ENCODE measurements around the gene CAP1. TPM values are rescaled to one million over a fixed set of nuclear protein-coding genes. Genes with fewer than 3 reads are reported as not detected.

The CAP1 gene
- total and polyA plus RNA-seq, 10 donors: 124 to 608 (median 348) TPM

DNA sequence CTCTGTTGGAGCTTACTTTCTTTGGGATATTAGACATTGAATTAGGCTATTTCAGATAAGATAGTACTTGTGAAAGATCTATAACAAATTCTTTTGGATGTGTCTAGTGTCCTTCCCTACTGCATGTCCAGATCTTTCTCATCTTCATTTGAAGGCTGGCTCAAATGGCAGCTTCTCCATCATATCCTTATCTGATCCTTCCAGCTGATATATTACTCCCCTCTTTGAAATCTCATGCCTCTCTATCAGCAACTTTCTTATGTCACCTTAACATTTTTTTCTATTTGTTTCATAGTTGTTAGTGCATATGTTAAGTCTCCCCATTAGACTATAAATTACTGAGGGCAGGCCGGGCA is 17.5 kb downstream of the CAP1 start:
- WGBS, 5 donors: 58 to 70% (median 67%) methylated on average over 1 of the region's 1 CpG
- Histone ChIP-seq H3K9me3 (no peaks in the 10 kb centered on the region), H3K4me1 (peaks cover 86 to 100% (median 100%) of the 10 kb centered on the region in 6 donors), H3K36me3 (peaks cover 0 to 84% (median 26%) of the 10 kb centered on the region in 6 donors), H3K4me3 (peak overlapping the region in 1 of 8 donors; percentile 56), H3K27ac (peak overlapping the region; percentile 49 to 91 (median 89)), H3K27me3 (replicated peaks in 1 of 7) (no peaks in the 10 kb centered on the region)
- intact Hi-C loops (cut with DNase I; ENCODE audit: low total_unique reads): no loop called here
- TF ChIP-seq POLR2A (IDR thresholded peaks at IDR 0.05): no peak
- TF ChIP-seq POLR2AphosphoS5 (IDR thresholded peaks at IDR 0.05): no peak
- TF ChIP-seq, protein P1, sequence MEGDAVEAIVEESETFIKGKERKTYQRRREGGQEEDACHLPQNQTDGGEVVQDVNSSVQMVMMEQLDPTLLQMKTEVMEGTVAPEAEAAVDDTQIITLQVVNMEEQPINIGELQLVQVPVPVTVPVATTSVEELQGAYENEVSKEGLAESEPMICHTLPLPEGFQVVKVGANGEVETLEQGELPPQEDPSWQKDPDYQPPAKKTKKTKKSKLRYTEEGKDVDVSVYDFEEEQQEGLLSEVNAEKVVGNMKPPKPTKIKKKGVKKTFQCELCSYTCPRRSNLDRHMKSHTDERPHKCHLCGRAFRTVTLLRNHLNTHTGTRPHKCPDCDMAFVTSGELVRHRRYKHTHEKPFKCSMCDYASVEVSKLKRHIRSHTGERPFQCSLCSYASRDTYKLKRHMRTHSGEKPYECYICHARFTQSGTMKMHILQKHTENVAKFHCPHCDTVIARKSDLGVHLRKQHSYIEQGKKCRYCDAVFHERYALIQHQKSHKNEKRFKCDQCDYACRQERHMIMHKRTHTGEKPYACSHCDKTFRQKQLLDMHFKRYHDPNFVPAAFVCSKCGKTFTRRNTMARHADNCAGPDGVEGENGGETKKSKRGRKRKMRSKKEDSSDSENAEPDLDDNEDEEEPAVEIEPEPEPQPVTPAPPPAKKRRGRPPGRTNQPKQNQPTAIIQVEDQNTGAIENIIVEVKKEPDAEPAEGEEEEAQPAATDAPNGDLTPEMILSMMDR (IDR thresholded peaks at IDR 0.05 in 8 of 11, conservative IDR thresholded peaks at IDR 0.05 in 3 of 11): no peak
- DNase-seq: no peak

DNA sequence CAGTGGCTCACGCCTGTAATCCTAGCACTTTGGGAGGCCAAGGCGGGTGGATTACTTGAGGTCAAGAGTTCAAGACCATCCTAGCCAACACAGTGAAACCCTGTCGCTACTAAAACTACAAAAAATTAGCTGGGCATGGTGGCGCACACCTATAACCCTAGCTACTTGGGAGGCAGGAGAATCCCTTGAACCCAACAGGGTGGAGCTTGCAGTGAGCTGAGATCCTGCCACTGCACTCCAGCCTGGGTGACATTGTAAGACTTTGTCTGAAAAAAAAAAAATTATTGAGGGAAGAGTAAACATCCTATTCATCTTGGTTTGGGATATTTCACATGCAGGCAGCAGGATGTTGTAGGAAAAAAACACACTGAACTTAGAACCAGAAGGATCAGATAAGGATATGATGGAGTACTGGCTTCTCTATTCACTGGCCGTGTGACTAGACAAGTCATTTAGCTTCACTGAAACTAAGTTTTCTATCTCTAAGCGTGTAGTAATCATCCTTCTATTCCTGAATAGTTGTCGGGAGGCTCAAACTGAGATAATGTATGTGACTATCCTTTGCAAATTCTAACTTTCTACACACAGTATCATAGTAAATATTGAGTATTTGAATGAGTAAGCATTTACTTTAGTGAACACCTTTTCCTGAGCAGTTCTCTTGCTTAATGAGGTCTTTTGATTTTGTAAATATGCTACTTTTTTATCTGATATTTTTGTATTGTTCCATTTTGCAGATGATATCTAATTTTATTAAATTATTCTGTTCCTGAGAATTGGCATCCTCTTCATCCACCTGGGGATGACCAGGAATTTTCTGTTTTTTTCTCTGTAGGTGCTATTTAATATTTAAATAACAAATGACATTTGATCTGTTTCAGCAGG is 18.2 kb downstream of the CAP1 start:
- peak overlapping the region; percentile 49 to 91 (median 89) for H3K27ac ChIP-seq
- WGBS, 5 donors: 50 to 72% (median 69%) methylated on average over 7 of the region's 7 CpGs
- no peak for DNase-seq
- intact Hi-C loops (cut with DNase I; ENCODE audit: low total_unique reads): no loop called here
- H3K9me3 ChIP-seq: no peaks in the 10 kb centered on the region
- TF ChIP-seq POLR2AphosphoS5 (IDR thresholded peaks at IDR 0.05) (no peak), POLR2A (IDR thresholded peaks at IDR 0.05) (no peak)
- H3K36me3 ChIP-seq: peaks cover 0 to 85% (median 33%) of the 10 kb centered on the region in 6 donors
- H3K4me1 ChIP-seq: peaks cover 86 to 100% (median 100%) of the 10 kb centered on the region in 6 donors
- H3K4me3 ChIP-seq: peak overlapping the region in 6 of 8 donors; percentile 6 to 56 (median 12)
- no peaks in the 10 kb centered on the region for H3K27me3 ChIP-seq (replicated peaks in 1 of 7)

DNA sequence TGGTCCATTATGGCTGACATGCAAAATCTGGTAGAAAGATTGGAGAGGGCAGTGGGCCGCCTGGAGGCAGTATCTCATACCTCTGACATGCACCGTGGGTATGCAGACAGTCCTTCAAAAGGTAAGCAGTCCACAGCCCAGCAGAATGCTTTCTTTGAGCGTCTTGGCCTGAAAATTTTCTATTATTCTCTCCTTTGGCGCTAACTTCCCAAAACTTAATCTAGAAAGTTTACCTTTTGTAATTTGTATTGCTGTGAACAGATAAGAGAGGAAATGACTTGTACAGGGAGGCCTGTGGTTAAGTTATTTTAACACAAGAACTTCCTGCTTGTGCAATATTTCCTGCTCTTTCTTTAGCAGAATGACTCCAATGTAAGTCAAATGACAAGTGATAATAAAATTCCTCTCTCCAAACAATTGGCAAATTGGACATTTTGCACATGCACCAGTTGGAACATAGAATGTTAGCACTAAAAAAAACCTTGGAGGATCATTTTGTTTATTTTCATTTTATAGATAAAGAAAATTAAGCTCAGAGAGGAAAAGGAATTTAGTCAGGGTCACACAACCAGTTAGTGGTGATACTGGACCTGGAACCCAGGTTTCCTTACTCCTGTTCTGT is 18.9 kb downstream of the CAP1 start:
- H3K4me3 ChIP-seq: peak overlapping the region in 7 of 8 donors; percentile 6 to 56 (median 11)
- H3K9me3 ChIP-seq: no peaks in the 10 kb centered on the region
- no peaks in the 10 kb centered on the region for H3K27me3 ChIP-seq (replicated peaks in 1 of 7)
- WGBS, 5 donors: 8 to 18% (median 12%) methylated on average over 4 of the region's 4 CpGs
- H3K27ac ChIP-seq: peak overlapping the region; percentile 49 to 91 (median 89)
- H3K36me3 ChIP-seq: peaks cover 0 to 87% (median 40%) of the 10 kb centered on the region in 6 donors
- H3K4me1 ChIP-seq: peaks cover 87 to 100% (median 100%) of the 10 kb centered on the region in 6 donors
- no peak for DNase-seq
- TF ChIP-seq, protein P1 (IDR thresholded peaks at IDR 0.05 in 8 of 11, conservative IDR thresholded peaks at IDR 0.05 in 3 of 11): peak in 1 of 11 experiments; percentile 15
- TF ChIP-seq POLR2AphosphoS5 (IDR thresholded peaks at IDR 0.05) (peak in 2 of 3 donors; percentile 36 to 39), POLR2A (IDR thresholded peaks at IDR 0.05) (no peak)
- intact Hi-C loops (cut with DNase I; ENCODE audit: low total_unique reads): no loop called here

DNA sequence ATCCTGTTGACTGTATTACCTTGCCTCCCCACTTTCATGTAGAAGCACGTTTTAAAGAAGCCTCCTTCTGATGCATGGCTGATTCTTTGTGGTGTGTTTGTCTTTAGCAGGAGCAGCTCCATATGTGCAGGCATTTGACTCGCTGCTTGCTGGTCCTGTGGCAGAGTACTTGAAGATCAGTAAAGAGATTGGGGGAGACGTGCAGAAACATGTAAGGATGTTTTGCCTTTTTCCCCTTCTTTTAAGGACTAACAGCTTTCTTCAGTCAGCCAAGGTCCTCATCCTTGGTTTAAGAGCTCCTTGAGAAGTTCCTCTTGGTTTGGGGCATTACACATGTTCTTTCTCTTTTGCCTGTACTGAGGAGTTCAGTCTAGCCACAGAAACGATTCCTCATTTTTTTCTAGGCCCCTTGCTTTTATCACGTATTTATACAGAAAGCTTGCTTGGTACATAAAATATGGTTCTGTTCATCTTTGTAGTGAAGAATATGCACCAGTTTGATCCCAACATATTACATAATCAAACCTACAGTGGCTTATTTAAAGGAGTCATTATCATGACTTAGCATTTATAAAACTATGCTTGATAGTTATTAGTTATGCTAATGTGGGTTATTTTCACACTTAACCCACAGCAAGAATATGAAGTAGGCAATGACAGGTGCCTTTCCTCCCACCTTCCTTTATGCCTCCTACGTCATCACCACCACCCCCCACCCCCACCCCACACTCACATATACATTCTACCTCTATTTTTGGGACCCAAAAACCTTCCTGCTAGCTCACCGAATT is 19.6 kb downstream of the CAP1 start:
- no peaks in the 10 kb centered on the region for H3K27me3 ChIP-seq (replicated peaks in 1 of 7)
- peaks cover 88 to 100% (median 100%) of the 10 kb centered on the region in 6 donors for H3K4me1 ChIP-seq
- no peaks in the 10 kb centered on the region for H3K9me3 ChIP-seq
- intact Hi-C loops (cut with DNase I; ENCODE audit: low total_unique reads): no loop called here
- peak overlapping the region; percentile 49 to 91 (median 89) for H3K27ac ChIP-seq
- WGBS, 5 donors: 18 to 25% (median 19%) methylated on average over 7 of the region's 7 CpGs
- peak overlapping the region in 7 of 8 donors; percentile 6 to 56 (median 11) for H3K4me3 ChIP-seq
- DNase-seq: no peak
- H3K36me3 ChIP-seq: peaks cover 0 to 87% (median 45%) of the 10 kb centered on the region in 6 donors
- TF ChIP-seq, protein P1 (IDR thresholded peaks at IDR 0.05 in 8 of 11, conservative IDR thresholded peaks at IDR 0.05 in 3 of 11): no peak
- TF ChIP-seq POLR2A (IDR thresholded peaks at IDR 0.05): no peak
- TF ChIP-seq POLR2AphosphoS5 (IDR thresholded peaks at IDR 0.05): peak in 1 of 3 donors; percentile 8
